ENCODE results near the gene C19orf18. TPM values are rescaled to one million over a fixed set of nuclear protein-coding genes. Genes with fewer than 3 reads are reported as not detected.

The C19orf18 gene
- total RNA-seq, 1 experiment from 2014 or later = 1.1 TPM

DNA sequence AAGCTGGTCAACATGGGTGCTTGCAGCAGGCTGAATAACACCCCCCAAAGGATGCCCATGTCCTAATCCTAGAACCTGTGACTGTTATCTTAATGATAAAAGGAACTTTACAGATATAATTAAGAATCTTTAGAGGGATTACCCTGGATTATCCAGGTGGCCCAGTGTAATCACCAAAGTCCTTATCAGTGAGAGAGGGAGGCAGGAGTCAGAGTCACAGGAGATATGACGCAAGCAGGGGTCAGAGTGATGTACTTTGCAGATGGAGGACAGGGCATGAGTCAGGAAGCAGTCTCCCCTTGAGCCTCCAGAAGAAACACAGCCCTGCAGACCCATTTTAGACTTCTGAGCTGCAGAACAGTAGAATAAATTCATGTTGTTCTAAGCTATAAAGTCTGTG, 18.5 kb upstream of the C19orf18 start:
- CTCF ChIA-PET = no interaction called here
- Mint-ChIP-seq H3K27ac (no peak overlapping the region), H3K4me1 (no peaks in the 10 kb centered on the region), H3K36me3 (peaks cover 75% of the 10 kb centered on the region), H3K4me3 (no peak overlapping the region), H3K27me3 (ENCODE audit: low read depth) (no peaks in the 10 kb centered on the region), H3K9me3 (peaks cover 33% of the 10 kb centered on the region)
- POLR2A ChIA-PET = no interaction called here
- no peak for ATAC-seq
- no peak for DNase-seq (ENCODE audit: low spot score)
- TF ChIP-seq TP53 (CRISPR knock-in tag; IDR thresholded peaks at IDR 0.05) = no peak
- TF ChIP-seq, protein P1, sequence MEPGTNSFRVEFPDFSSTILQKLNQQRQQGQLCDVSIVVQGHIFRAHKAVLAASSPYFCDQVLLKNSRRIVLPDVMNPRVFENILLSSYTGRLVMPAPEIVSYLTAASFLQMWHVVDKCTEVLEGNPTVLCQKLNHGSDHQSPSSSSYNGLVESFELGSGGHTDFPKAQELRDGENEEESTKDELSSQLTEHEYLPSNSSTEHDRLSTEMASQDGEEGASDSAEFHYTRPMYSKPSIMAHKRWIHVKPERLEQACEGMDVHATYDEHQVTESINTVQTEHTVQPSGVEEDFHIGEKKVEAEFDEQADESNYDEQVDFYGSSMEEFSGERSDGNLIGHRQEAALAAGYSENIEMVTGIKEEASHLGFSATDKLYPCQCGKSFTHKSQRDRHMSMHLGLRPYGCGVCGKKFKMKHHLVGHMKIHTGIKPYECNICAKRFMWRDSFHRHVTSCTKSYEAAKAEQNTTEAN (CRISPR knock-in tag; IDR thresholded peaks at IDR 0.05) = no peak
- TF ChIP-seq FOXJ3 (CRISPR knock-in tag; IDR thresholded peaks at IDR 0.05; ENCODE audit: borderline replicate concordance) = no peak

DNA sequence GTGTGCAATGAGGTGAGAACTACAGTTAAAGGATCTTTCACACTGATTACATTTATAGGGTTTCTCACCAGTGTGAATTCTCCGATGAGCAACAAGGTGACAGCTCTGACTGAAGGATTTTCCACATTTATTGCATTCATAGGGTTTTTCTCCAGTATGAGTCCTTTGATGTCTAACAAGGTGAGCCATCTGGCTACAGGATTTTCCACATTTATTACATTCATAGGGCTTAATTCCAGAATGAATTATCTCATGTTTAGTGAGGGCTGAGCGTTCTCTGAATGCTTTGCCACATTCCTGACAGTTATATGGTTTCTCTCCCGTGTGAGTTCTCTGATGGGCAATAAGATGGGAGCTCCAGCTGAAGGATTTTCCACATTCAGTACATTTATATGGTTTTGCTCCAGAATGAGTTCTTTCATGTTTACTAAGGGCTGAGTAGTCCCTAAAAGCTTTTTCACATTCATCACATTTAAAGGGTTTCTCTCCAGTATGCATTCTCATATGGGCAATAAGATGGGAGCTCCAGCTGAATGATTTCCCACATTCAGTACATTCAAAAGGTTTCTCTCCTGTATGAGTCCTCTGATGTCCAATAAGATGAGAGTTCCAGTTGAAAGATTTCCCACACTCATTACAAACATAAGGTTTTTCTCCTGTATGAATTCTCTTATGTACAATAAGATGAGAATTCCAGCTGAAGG, 4.4 kb upstream of the C19orf18 start:
- H3K4me1 Mint-ChIP-seq = no peaks in the 10 kb centered on the region
- DNase-seq (ENCODE audit: low spot score) = no peak
- no peak for ATAC-seq
- no peak overlapping the region for H3K27ac Mint-ChIP-seq
- ChIA-PET POLR2A (no interaction called here), CTCF (no interaction called here)
- TF ChIP-seq NFE2L1 (CRISPR knock-in tag; IDR thresholded peaks at IDR 0.05) (no peak), JUN (CRISPR knock-in tag; IDR thresholded peaks at IDR 0.05) (no peak), JAZF1 (CRISPR knock-in tag; IDR thresholded peaks at IDR 0.05) (no peak)
- TF ChIP-seq, protein P2, sequence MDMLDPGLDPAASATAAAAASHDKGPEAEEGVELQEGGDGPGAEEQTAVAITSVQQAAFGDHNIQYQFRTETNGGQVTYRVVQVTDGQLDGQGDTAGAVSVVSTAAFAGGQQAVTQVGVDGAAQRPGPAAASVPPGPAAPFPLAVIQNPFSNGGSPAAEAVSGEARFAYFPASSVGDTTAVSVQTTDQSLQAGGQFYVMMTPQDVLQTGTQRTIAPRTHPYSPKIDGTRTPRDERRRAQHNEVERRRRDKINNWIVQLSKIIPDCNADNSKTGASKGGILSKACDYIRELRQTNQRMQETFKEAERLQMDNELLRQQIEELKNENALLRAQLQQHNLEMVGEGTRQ (CRISPR knock-in tag; IDR thresholded peaks at IDR 0.05) = no peak
- TF ChIP-seq, protein P3, sequence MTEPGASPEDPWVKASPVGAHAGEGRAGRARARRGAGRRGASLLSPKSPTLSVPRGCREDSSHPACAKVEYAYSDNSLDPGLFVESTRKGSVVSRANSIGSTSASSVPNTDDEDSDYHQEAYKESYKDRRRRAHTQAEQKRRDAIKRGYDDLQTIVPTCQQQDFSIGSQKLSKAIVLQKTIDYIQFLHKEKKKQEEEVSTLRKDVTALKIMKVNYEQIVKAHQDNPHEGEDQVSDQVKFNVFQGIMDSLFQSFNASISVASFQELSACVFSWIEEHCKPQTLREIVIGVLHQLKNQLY (CRISPR knock-in tag; IDR thresholded peaks at IDR 0.05) = no peak
- TF ChIP-seq, protein P4, sequence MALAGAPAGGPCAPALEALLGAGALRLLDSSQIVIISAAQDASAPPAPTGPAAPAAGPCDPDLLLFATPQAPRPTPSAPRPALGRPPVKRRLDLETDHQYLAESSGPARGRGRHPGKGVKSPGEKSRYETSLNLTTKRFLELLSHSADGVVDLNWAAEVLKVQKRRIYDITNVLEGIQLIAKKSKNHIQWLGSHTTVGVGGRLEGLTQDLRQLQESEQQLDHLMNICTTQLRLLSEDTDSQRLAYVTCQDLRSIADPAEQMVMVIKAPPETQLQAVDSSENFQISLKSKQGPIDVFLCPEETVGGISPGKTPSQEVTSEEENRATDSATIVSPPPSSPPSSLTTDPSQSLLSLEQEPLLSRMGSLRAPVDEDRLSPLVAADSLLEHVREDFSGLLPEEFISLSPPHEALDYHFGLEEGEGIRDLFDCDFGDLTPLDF (CRISPR knock-in tag; IDR thresholded peaks at IDR 0.05) = no peak
- TF ChIP-seq, protein P1 (CRISPR knock-in tag; IDR thresholded peaks at IDR 0.05) = no peak
- TF ChIP-seq, protein P5, sequence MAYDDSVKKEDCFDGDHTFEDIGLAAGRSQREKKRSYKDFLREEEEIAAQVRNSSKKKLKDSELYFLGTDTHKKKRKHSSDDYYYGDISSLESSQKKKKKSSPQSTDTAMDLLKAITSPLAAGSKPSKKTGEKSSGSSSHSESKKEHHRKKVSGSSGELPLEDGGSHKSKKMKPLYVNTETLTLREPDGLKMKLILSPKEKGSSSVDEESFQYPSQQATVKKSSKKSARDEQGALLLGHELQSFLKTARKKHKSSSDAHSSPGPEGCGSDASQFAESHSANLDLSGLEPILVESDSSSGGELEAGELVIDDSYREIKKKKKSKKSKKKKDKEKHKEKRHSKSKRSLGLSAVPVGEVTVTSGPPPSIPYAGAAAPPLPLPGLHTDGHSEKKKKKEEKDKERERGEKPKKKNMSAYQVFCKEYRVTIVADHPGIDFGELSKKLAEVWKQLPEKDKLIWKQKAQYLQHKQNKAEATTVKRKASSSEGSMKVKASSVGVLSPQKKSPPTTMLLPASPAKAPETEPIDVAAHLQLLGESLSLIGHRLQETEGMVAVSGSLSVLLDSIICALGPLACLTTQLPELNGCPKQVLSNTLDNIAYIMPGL (CRISPR knock-in tag; IDR thresholded peaks at IDR 0.05) = no peak
- no peak overlapping the region for H3K4me3 Mint-ChIP-seq
- peaks cover 35% of the 10 kb centered on the region for H3K27me3 Mint-ChIP-seq (ENCODE audit: low read depth)
- H3K36me3 Mint-ChIP-seq = peaks cover 97% of the 10 kb centered on the region
- H3K9me3 Mint-ChIP-seq = peaks cover 92% of the 10 kb centered on the region

DNA sequence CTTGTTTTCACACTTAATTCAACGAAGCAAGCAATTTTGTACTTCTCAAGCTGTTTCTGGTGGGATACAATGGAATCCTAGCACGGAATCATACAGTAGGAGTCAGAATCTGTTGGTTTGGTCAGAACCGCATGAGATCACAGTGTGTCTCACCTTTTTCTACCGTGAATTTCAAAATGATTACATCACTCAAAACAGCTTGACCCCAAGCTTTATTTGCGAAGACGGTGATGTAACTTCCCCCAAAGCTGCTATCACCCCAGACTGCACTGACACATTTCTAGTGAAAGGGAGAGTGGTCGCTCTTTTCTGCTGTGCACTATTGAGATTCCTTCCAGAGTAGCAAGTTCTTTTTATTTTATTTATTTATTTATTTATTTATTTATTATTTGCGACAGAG, 9.6 kb downstream of the C19orf18 start:
- H3K36me3 Mint-ChIP-seq = peaks cover 28% of the 10 kb centered on the region
- POLR2A ChIA-PET = no interaction called here
- CTCF ChIA-PET = interaction anchor here (1.0 kb wide), 1 partner anchor 48 kb away, joined by 3 read pairs; no protein-coding TSS in a partner anchor
- no peak overlapping the region for H3K27ac Mint-ChIP-seq
- H3K4me3 Mint-ChIP-seq = no peak overlapping the region
- no peaks in the 10 kb centered on the region for H3K4me1 Mint-ChIP-seq
- H3K27me3 Mint-ChIP-seq (ENCODE audit: low read depth) = peaks cover 16% of the 10 kb centered on the region
- peaks cover 51% of the 10 kb centered on the region for H3K9me3 Mint-ChIP-seq
- ATAC-seq (no peak), DNase-seq (ENCODE audit: low spot score) (no peak)
- TF ChIP-seq CREB1 (CRISPR knock-in tag; IDR thresholded peaks at IDR 0.05) = no peak
- no peak for TF ChIP-seq CREM (CRISPR knock-in tag; IDR thresholded peaks at IDR 0.05)
- TF ChIP-seq ZNF671 (CRISPR knock-in tag; IDR thresholded peaks at IDR 0.05) = no peak
- TF ChIP-seq, protein P6, sequence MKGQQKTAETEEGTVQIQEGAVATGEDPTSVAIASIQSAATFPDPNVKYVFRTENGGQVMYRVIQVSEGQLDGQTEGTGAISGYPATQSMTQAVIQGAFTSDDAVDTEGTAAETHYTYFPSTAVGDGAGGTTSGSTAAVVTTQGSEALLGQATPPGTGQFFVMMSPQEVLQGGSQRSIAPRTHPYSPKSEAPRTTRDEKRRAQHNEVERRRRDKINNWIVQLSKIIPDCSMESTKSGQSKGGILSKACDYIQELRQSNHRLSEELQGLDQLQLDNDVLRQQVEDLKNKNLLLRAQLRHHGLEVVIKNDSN (CRISPR knock-in tag; IDR thresholded peaks at IDR 0.05) = no peak
- TF ChIP-seq ESRRA (CRISPR knock-in tag; IDR thresholded peaks at IDR 0.05; ENCODE audit: borderline replicate concordance) = no peak
- TF ChIP-seq ZNF232 (CRISPR knock-in tag; IDR thresholded peaks at IDR 0.05) = no peak
- no peak for TF ChIP-seq MXD4 (CRISPR knock-in tag; IDR thresholded peaks at IDR 0.05; ENCODE audit: borderline replicate concordance)
- TF ChIP-seq JAZF1 (CRISPR knock-in tag; IDR thresholded peaks at IDR 0.05) = no peak
- TF ChIP-seq CBFB (CRISPR knock-in tag; IDR thresholded peaks at IDR 0.05; ENCODE audit: low read depth) = no peak
- no peak for TF ChIP-seq GRHL2 (CRISPR knock-in tag; IDR thresholded peaks at IDR 0.05; ENCODE audit: insufficient replicate concordance, severe bottlenecking)
- TF ChIP-seq ZNF121 (CRISPR knock-in tag; IDR thresholded peaks at IDR 0.05) = no peak
- TF ChIP-seq, protein P7, sequence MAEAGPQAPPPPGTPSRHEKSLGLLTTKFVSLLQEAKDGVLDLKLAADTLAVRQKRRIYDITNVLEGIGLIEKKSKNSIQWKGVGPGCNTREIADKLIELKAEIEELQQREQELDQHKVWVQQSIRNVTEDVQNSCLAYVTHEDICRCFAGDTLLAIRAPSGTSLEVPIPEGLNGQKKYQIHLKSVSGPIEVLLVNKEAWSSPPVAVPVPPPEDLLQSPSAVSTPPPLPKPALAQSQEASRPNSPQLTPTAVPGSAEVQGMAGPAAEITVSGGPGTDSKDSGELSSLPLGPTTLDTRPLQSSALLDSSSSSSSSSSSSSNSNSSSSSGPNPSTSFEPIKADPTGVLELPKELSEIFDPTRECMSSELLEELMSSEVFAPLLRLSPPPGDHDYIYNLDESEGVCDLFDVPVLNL (CRISPR knock-in tag; IDR thresholded peaks at IDR 0.05; ENCODE audit: borderline replicate concordance, low read depth) = no peak
- no peak for TF ChIP-seq PRRX2 (CRISPR knock-in tag; IDR thresholded peaks at IDR 0.05)
- no peak for TF ChIP-seq ELF4 (CRISPR knock-in tag; IDR thresholded peaks at IDR 0.05; ENCODE audit: low read depth)

Measured in WTC11 (cell line).